ENCODE measurements around the gene C1QL4.

The C1QL4 gene

GRCh38 chr12:49349266-49349665, 12.3 kb upstream of the C1QL4 start:
- in situ Hi-C loops (cut with HindIII; ENCODE audit: low sequenced_read_pairs), result no loop called here

GRCh38 chr12:49348781-49349180, 11.8 kb upstream of the C1QL4 start:
- in situ Hi-C loops (cut with HindIII; ENCODE audit: low sequenced_read_pairs), result no loop called here

- in situ Hi-C loops (cut with HindIII; ENCODE audit: low sequenced_read_pairs), result no loop called here
These were observed 10.6 kb upstream of the C1QL4 start for GRCh38 chr12:49347311-49348193.

- in situ Hi-C loops (cut with HindIII; ENCODE audit: low sequenced_read_pairs), result no loop called here
These were observed 9.8 kb upstream of the C1QL4 start, which contains the start of gene DNAJC22 for GRCh38 chr12:49346659-49347310. DNAJC22 (plus strand) TSS chr12:49346888; CDS start chr12:49348873, 1,985 bp downstream.

GRCh38 chr12:49345825-49346658, 9.1 kb upstream of the C1QL4 start:
- in situ Hi-C loops (cut with HindIII; ENCODE audit: low sequenced_read_pairs), result no loop called here

- in situ Hi-C loops (cut with HindIII; ENCODE audit: low sequenced_read_pairs), result no loop called here
These were observed 8.2 kb upstream of the C1QL4 start for GRCh38 chr12:49345051-49345824.

- in situ Hi-C loops (cut with HindIII; ENCODE audit: low sequenced_read_pairs), result no loop called here
These were observed 7.6 kb upstream of the C1QL4 start for GRCh38 chr12:49344486-49345050.

GRCh38 chr12:49342914-49343731, 6.1 kb upstream of the C1QL4 start:
- in situ Hi-C loops (cut with HindIII; ENCODE audit: low sequenced_read_pairs), result no loop called here

GRCh38 chr12:49342066-49342913, 5.3 kb upstream of the C1QL4 start:
- in situ Hi-C loops (cut with HindIII; ENCODE audit: low sequenced_read_pairs), result no loop called here

- in situ Hi-C loops (cut with HindIII; ENCODE audit: low sequenced_read_pairs), result no loop called here
These were observed 4.7 kb upstream of the C1QL4 start for GRCh38 chr12:49341777-49342065.

- in situ Hi-C loops (cut with HindIII; ENCODE audit: low sequenced_read_pairs), result no loop called here
These were observed 4.2 kb upstream of the C1QL4 start for GRCh38 chr12:49340971-49341776.

- in situ Hi-C loops (cut with HindIII; ENCODE audit: low sequenced_read_pairs), result no loop called here
These were observed 3.3 kb upstream of the C1QL4 start for GRCh38 chr12:49340095-49340870.

- in situ Hi-C loops (cut with HindIII; ENCODE audit: low sequenced_read_pairs), result no loop called here
These were observed 2.5 kb upstream of the C1QL4 start for GRCh38 chr12:49339464-49339861.

GRCh38 chr12:49338830-49339463, 2.0 kb upstream of the C1QL4 start:
- in situ Hi-C loops (cut with HindIII; ENCODE audit: low sequenced_read_pairs), result no loop called here

GRCh38 chr12:49335955-49336644, 888 bp downstream of the C1QL4 start:
- in situ Hi-C loops (cut with HindIII; ENCODE audit: low sequenced_read_pairs), result no loop called here

Data from DLD1 (cell line).